ENCODE data around the gene AOAH. TPM values are rescaled to one million over a fixed set of nuclear protein-coding genes. Genes with fewer than 3 reads are reported as not detected.

Gene AOAH
- total RNA-seq, 1 experiment from 2014 or later = 0.39 TPM

GRCh38 chr7:36464271-36464670 is 260.0 kb downstream of the AOAH start:
- H2AK5ac ChIP-seq (ENCODE audit: insufficient read length, low read length) = no peak overlapping the region
- H3K18ac ChIP-seq (ENCODE audit: insufficient read length, low read depth, low read length) = no peak overlapping the region
- no peak overlapping the region for H4K5ac ChIP-seq (ENCODE audit: insufficient read length, low read depth, low read length)
- H3K9ac ChIP-seq (ENCODE audit: extremely low read depth, insufficient read length, low read length) = no peak overlapping the region
- H4K91ac ChIP-seq (ENCODE audit: insufficient read length, low read depth, low read length) = no peak overlapping the region
- H3K56ac ChIP-seq (ENCODE audit: insufficient read length, low read depth, low read length) = no peak overlapping the region
- no peak overlapping the region for H3K4me2 ChIP-seq (ENCODE audit: insufficient read depth, insufficient read length, low read length)
- Mint-ChIP-seq H3K27ac (no peak overlapping the region), H3K27me3 (ENCODE audit: low read depth) (peaks cover 1% of the 10 kb centered on the region; the same call in 1 of the 2 replicates), H3K4me3 (no peak overlapping the region), H3K9me3 (peaks cover 6 to 11% of the 10 kb centered on the region in 2 experiments), H3K4me1 (no peaks in the 10 kb centered on the region), H3K36me3 (ENCODE audit: insufficient read depth in 1 of 3, low read depth in 3 of 3) (peaks cover 3 to 9% (median 4%) of the 10 kb centered on the region in 3 experiments; a peak in 4 of 7 replicates)
- H2BK120ac ChIP-seq (ENCODE audit: low read depth, low read length, poor library complexity, severe bottlenecking) = no peak overlapping the region
- H3K27ac ChIP-seq (ENCODE audit: insufficient read length, low read depth, low read length) = no peak overlapping the region
- H3K23me2 ChIP-seq (ENCODE audit: insufficient read length, low read depth, low read length, poor library complexity, severe bottlenecking) = no peaks in the 10 kb centered on the region
- H2BK15ac ChIP-seq (ENCODE audit: low read depth, low read length) = no peak overlapping the region
- H2BK5ac ChIP-seq (ENCODE audit: insufficient read length, low read length) = no peak overlapping the region
- no peaks in the 10 kb centered on the region for H3K27me3 ChIP-seq (ENCODE audit: insufficient read depth, low read length)
- H3K79me1 ChIP-seq (ENCODE audit: insufficient read depth, low read depth, low read length, poor library complexity, severe bottlenecking) = no peaks in the 10 kb centered on the region
- H3K4me1 ChIP-seq (ENCODE audit: insufficient read depth, low read length) = no peaks in the 10 kb centered on the region
- DNase-seq = no peak
- H2BK12ac ChIP-seq (ENCODE audit: insufficient read length, low read depth, low read length) = no peak overlapping the region
- H4K8ac ChIP-seq (replicated peaks; ENCODE audit: insufficient read length, low read depth, low read length) = no peak overlapping the region
- H4K20me1 ChIP-seq (ENCODE audit: control insufficient read depth, insufficient read depth, insufficient read length) = no peaks in the 10 kb centered on the region
- H3K9me3 ChIP-seq (ENCODE audit: control insufficient read depth, low read depth, low read length) = no peaks in the 10 kb centered on the region
- H3K14ac ChIP-seq (ENCODE audit: insufficient read depth, low read length) = no peak overlapping the region
- H2AFZ ChIP-seq (ENCODE audit: low read length) = no peak overlapping the region
- H3T11ph ChIP-seq (ENCODE audit: low read length) = no peak overlapping the region
- TF ChIP-seq CTCF (conservative IDR thresholded peaks at IDR 0.05) = no peak
- no CpG with 5 or more reads among the region's 3 CpGs for WGBS (ENCODE audit: extremely low coverage, insufficient read length, low lambda C conversion rate)
- no peaks in the 10 kb centered on the region for H3K79me2 ChIP-seq (ENCODE audit: insufficient read depth, low read length)
- no peak overlapping the region for H3K23ac ChIP-seq (ENCODE audit: insufficient read length, low read depth, low read length)
- no peak overlapping the region for H2BK20ac ChIP-seq (ENCODE audit: low read depth, low read length, poor library complexity, severe bottlenecking)
- no peak overlapping the region for H3K4ac ChIP-seq (ENCODE audit: low read depth, low read length)

All from H9 (cell line).